ENCODE results near the gene APEX2.
"Not testable (repeated sequence)": the region's sequence is repeated elsewhere in the genome, so short reads cannot be mapped to it uniquely, and the experiment has no call there.

APEX2 gene

GRCh38 chrX:55008571-55009358 lies 8.6 kb downstream of the APEX2 start:
- FAIRE-seq (peak; percentile 26), DNase-seq (ENCODE audit: extremely low spot score, insufficient read length, low read depth) (no peak)

- FAIRE-seq, result no peak
- DNase-seq (ENCODE audit: extremely low spot score, insufficient read length, low read depth), result no peak
Observed at GRCh38 chrX:55011294-55011693, 11.1 kb downstream of the APEX2 start.

GRCh38 chrX:55014897-55015299 lies 14.7 kb downstream of the APEX2 start:
- no peak for DNase-seq (ENCODE audit: extremely low spot score, insufficient read length, low read depth)
- no peak for FAIRE-seq

- no peak for DNase-seq (ENCODE audit: extremely low spot score, insufficient read length, low read depth)
- FAIRE-seq, result no peak
Observed at GRCh38 chrX:55026143-55026542, 26.0 kb downstream of the APEX2 start.

- FAIRE-seq, result no peak
- DNase-seq (ENCODE audit: extremely low spot score, insufficient read length, low read depth), result no peak
Observed at GRCh38 chrX:55026840-55027239, 26.7 kb downstream of the APEX2 start.

- DNase-seq (ENCODE audit: extremely low spot score, insufficient read length, low read depth) (no peak), FAIRE-seq (no peak)
Observed at GRCh38 chrX:55028040-55028439, 27.9 kb downstream of the APEX2 start.

GRCh38 chrX:55028611-55029010 lies 28.4 kb downstream of the APEX2 start:
- FAIRE-seq, result no peak
- no peak for DNase-seq (ENCODE audit: extremely low spot score, insufficient read length, low read depth)

- DNase-seq (ENCODE audit: extremely low spot score, insufficient read length, low read depth) (no peak), FAIRE-seq (no peak)
Observed at GRCh38 chrX:55029291-55029690, 29.1 kb downstream of the APEX2 start.

- FAIRE-seq (no peak), DNase-seq (ENCODE audit: extremely low spot score, insufficient read length, low read depth) (no peak)
Observed at GRCh38 chrX:55030271-55031205, 30.4 kb downstream of the APEX2 start, which contains the start of gene ALAS2. TSS of gene ALAS2 (minus strand) at chrX:55030977. CDS start at chrX:55026000, 4,977 bp downstream.

- FAIRE-seq (no peak), DNase-seq (ENCODE audit: extremely low spot score, insufficient read length, low read depth) (no peak)
Observed at GRCh38 chrX:55033429-55033828, 33.3 kb downstream of the APEX2 start.

- FAIRE-seq (no peak), DNase-seq (ENCODE audit: extremely low spot score, insufficient read length, low read depth) (no peak)
Observed at GRCh38 chrX:55039471-55039870, 39.3 kb downstream of the APEX2 start.

GRCh38 chrX:55041514-55041913 lies 41.4 kb downstream of the APEX2 start:
- FAIRE-seq (no peak), DNase-seq (ENCODE audit: extremely low spot score, insufficient read length, low read depth) (no peak)

GRCh38 chrX:55050599-55050998 lies 50.4 kb downstream of the APEX2 start:
- FAIRE-seq; DNase-seq (ENCODE audit: extremely low spot score, insufficient read length, low read depth): not testable (repeated sequence)

- DNase-seq (ENCODE audit: extremely low spot score, insufficient read length, low read depth), result no peak
- FAIRE-seq, result no peak
Observed at GRCh38 chrX:55056820-55057674, 56.9 kb downstream of the APEX2 start.

GRCh38 chrX:55057675-55058249 lies 57.6 kb downstream of the APEX2 start:
- peak; percentile 85 for FAIRE-seq

More at GRCh38 chrX:55057675-55058249, 57.6 kb downstream of the APEX2 start:
- peak; percentile 3 for DNase-seq (ENCODE audit: extremely low spot score, insufficient read length, low read depth)
